Stimulated activated naive CD8-positive, alpha-beta T cell treated with anti-CD3 and anti-CD28 coated beads, Interleukin-15, Interleukin-2, amounts not matched to agents 100 ng/mL and 50 ng/mL, for 24 hours (primary cell): ENCODE data around the gene STXBP4.

Source experiments
- H3K27ac Mint-ChIP-seq: one replicate; pipeline ENCODE4 v1.8.0; 2021; ENCODE audit warnings: mild to moderate bottlenecking, mixed read lengths
- H3K27me3 Mint-ChIP-seq: one replicate; pipeline ENCODE4 v1.8.0; 2021; ENCODE audit warnings: mixed read lengths
- H3K36me3 Mint-ChIP-seq: one replicate; pipeline ENCODE4 v1.8.0; 2021; ENCODE audit warnings: low read depth, mixed read lengths
- H3K4me1 Mint-ChIP-seq: one replicate; pipeline ENCODE4 v1.8.0; 2021; ENCODE audit warnings: low read depth, mixed read lengths
- H3K4me3 Mint-ChIP-seq: one replicate; pipeline ENCODE4 v1.8.0; 2021; ENCODE audit warnings: mild to moderate bottlenecking, mixed read lengths
- H3K9me3 Mint-ChIP-seq: one replicate; pipeline ENCODE4 v1.8.0; 2021; ENCODE audit warnings: mixed read lengths

The STXBP4 gene

DNA sequence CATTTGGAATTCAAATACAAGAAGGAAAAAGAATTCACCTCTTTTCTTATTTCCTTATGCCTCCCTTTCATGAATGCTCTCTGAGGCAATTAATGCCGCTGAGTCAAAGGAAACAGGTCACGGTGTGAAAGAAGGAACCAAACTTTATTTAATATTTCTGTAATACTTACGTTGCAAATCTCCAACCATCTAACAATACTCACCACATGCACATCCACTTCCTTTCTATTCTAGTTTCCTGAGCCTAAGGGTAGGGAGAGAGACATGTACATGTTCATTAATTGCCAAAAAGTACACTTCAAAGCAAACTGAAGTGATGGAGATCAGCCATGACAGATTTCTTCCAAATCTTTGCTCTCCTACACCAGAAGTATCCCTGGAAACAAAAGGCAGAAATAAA, 248.3 kb downstream of the STXBP4 start:
- Mint-ChIP-seq H3K4me1 (no peaks in the 10 kb centered on the region), H3K27me3 (peaks cover 15% of the 10 kb centered on the region), H3K27ac (no peak overlapping the region)

DNA sequence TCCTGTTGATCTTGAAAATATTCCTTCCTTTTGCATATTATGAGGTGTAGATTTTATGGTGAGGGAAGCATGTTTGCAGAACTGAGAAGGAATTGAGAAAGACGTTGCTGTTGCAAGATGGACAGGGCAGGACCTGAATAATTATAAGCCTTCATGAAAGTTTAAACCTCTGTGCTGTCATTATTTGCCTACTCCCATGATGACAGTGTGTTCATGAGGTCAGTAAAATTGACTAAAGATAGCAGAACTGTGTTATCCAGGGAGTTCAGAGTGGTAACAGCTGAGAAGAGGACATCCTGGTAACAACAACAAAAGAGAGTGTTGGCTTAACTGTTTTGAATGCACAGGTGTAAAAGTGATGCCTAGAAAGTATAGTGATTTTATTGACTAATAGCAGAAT, 250.9 kb downstream of the STXBP4 start:
- H3K27me3 Mint-ChIP-seq, result peaks cover 15% of the 10 kb centered on the region
- no peaks in the 10 kb centered on the region for H3K36me3 Mint-ChIP-seq
- H3K4me1 Mint-ChIP-seq, result no peaks in the 10 kb centered on the region
- no peaks in the 10 kb centered on the region for H3K9me3 Mint-ChIP-seq
- no peak overlapping the region for H3K27ac Mint-ChIP-seq
- no peak overlapping the region for H3K4me3 Mint-ChIP-seq

More for the DNA sequence above, 248.3 kb downstream of the STXBP4 start:
- Mint-ChIP-seq H3K9me3 (no peaks in the 10 kb centered on the region), H3K4me3 (no peak overlapping the region), H3K36me3 (no peaks in the 10 kb centered on the region)

DNA sequence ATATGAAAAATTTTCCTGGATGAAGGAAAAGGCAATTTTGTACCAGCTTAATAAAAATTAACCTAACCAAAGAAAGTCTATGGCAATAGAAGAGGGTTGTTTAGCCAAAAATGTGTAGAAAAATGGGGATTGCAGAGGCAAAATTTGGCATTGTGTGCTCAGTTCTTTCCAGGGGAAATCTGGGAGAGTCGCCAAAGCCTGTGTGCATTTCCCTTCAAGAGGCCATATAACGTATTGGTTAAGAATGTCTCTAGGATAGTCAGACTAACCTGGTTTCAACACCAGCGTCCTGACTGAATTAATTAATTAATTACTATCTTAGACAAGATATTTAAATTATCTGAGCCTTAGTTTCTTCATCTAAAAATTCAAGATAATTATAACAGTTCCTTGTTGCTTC, 251.4 kb downstream of the STXBP4 start:
- Mint-ChIP-seq H3K36me3 (no peaks in the 10 kb centered on the region), H3K9me3 (no peaks in the 10 kb centered on the region), H3K4me1 (no peaks in the 10 kb centered on the region), H3K4me3 (no peak overlapping the region), H3K27me3 (peaks cover 15% of the 10 kb centered on the region), H3K27ac (no peak overlapping the region)
